M059J (cell line): ENCODE results near the gene FIGN. TPM values are rescaled to one million over a fixed set of nuclear protein-coding genes. Genes with fewer than 3 reads are reported as not detected.

Source experiments
- DNase-seq: peaks from one replicate; pipeline ENCODE4 v3.0.0-alpha.2; 2012; ENCODE audit warnings: low read depth
- total RNA-seq: library from RNA; depleted of rRNA; stranded (reverse); fragments of >200 nt; shearing (Covaris generic); gene quantifications from 2 replicates; pipeline ENCODE4 v1.2.3, GENCODE V29; 2014

FIGN gene
- total RNA-seq, 1 experiment from 2014 or later, result 3.4 TPM

DNA sequence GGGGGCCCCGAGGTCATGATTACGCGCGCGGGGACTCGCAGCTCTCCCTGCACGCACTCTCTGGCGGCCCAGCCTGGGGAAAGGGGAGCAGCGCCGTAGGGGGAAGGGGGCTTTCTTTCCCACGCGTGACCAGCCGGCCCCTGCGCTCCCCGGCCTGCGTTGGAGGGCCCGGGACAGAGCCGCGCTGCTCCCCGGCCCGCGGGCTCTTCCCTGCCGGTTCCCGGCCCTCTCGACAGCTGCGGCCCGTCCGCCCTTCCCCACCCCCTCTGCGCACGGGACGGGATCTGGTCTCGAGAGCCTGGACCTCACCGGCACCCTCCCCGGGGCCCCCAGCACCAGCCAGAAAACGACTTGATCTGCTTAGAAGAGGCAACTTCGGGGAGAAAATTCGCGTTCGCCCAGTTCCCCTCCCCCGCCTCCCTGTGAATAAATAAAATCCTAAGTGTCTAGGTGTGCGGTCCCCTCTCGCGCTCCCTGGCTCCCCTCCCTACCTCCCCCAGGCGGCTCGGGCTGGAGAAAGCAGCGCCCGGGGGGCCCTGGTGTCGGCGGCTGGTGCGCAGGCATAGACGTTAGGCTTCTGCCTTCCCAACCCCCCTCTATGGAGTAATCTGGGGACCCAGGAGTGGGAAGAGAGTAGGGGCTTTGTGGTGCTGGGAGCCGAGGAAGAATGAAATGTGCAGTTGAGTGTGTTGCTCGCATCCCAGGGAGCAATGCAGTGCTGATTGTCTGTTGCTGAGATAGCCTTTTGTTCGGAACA, 803 bp upstream of the FIGN start:
- peak; percentile 54 for DNase-seq

DNA sequence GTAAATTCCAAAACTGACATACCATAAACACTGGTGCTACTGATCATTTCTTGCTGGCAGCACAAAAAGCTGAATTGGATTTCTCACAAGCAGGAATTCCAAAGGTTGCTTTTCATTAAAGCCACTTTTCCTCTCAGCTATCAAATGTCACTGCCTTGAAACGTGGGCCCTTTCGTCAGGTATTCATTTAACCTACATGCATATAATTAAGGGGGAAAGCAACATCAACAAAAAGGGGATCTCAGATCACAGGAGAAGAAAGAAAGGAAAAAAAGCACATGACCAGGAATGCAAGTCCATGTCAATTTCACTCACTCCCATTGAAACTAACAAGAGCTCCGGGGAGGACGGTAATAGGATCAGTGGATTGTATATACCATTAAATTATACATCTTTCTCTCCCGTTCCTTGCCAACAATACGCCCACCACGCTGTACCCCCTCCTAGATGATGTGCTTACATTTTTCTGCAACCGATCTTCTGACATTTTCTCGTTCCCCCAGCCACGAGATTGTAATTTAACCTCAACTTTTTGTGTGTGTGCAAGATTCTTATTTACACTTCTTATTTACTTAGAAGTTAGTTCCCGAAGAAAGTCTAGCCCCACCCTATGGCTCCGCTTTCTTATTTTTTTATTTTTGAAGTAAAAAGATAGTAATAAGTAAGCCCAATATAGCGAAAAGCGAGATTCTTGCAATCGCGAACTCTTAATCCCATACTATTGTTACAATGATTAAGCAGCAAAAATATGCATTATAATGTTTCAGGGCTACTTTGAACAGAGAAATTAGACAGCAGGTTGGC, 725 bp downstream of the FIGN start:
- DNase-seq, result peak; percentile 38

DNA sequence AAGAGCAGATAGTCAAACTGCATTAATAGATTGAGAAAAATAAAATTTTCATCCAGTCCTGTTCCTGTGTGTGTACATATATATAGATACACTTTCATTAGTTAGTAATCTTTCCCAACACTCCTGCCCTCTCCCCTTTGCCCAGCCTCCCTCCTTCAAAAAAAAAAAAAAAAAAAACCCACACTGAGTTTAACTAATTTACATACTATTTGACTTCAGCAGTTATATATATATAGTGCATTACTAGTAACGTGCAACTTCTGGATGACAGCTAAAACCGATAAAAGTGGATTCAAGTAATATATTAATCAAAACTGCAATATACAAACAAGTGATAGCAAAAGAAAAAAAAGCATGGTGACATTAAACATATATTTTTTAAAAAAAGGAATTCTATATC, 1.4 kb downstream of the FIGN start:
- no peak for DNase-seq

GRCh38 chr2:163733956-163734355, 1.9 kb downstream of the FIGN start:
- DNase-seq, result no peak

GRCh38 chr2:163733301-163733938, 2.4 kb downstream of the FIGN start:
- DNase-seq, result peak; percentile 38

DNA sequence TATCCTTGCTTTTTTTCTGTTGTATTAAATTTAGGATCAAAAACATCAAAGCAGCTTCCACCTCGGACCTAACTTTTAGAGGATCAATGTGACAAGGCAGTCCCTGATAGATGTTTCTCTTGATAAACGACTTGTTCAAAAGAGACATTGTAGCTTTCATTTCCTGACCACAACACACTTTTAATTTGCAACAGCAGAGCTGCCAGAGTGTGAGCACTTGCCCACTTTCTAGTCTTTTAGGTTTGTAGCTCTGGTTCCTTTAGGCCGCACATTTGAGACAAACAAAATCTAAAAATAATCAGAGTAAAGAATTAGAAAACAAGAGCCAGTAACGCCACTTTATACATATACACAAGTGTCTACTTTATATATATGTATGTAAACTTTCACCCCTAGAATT, 3.1 kb downstream of the FIGN start:
- peak; percentile 53 for DNase-seq

DNA sequence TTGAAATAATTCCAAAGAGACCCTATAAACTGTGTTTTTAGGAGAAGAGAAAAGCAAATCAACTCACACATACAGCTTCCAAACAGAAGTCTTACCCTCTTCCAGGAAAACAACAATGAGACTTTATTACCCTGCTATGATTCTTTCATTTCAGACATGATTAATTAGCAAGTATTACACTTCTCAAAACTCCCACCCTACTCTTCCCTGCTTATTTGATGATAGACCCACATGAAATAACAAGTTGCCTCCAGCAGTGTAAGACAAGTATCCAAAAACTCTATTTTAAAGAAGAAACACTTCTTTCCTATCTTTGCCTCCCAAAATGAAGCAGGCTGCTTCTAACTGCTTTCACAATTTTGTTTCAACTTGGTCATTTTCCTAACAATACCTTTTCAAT, 4.1 kb downstream of the FIGN start:
- no peak for DNase-seq

DNA sequence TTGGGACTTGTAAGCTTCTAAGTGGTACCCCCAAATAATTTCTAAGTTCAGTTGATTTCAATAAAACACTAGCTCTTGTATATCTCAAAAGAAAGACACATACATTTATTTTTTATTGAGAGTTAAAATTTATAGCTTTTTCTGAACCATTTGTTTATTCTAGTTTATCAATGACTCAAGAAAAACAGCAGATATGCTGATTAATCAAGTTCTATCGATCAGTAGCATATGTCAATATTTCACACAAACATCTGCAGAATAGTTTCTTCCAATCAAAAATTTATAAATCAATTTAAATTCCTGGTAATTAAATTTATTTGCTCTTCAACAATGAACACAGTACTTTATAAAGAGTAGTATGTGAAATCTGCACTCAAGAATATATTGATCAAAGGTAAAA, 5.3 kb downstream of the FIGN start:
- no peak for DNase-seq

GRCh38 chr2:163729636-163730273, 6.1 kb downstream of the FIGN start:
- no peak for DNase-seq

DNA sequence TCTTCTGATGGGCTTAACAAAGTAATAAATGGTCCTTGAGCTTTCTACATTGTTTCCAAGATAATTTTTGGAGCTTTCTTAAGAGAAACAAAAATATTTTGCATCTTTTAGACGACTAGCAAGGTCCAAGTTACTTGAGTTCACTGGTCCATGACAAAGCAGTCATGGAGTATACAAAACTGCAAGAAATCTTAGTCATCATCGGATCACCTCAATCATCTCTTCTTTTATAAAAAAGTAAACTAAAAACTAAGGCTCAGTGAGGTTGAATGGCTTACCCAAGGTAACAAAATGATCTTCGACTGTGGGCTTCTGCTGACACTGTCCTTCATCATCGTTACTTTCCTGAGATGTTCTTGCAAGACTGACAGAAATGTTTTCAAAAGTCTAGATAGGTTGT, 11.9 kb downstream of the FIGN start:
- no peak for DNase-seq

DNA sequence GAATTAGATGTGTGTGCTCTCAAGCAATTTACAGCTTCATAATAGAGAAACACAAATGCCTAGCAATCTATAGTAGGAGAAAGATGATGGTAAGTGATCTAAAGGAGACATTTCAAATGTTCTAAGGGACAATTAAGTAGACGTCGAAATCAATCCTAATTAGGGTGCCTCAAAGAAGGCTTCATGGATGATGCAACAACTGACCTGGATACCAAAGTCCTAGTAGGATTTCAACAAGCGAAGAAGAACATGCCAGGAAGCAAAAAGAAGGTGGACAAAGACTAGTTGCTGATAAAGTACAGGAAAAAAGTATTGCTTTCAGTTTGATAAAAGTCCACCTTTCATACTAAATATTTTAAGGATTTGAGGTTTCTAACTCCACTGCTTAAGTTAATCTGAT, 12.5 kb downstream of the FIGN start:
- DNase-seq, result no peak

DNA sequence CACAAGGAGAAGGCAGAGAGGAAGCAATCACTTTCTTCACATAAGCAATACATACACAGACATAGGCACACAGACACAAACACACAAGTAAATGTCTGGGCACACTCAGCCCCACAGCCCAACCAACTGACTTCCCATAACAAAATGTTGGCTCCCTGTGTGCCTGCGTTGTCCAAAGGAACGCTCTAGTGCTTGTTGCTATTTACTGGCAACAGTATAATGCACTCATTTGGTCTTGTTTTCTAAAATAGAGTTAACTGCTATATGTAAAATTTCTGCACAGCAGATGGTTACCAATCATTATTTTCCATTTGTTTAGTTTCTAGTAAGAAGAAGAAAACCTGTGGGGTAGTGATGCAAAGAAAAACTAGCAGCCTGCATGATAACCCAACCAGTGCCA, 16.5 kb downstream of the FIGN start:
- no peak for DNase-seq

GRCh38 chr2:163717993-163718680, 17.7 kb downstream of the FIGN start:
- no peak for DNase-seq

DNA sequence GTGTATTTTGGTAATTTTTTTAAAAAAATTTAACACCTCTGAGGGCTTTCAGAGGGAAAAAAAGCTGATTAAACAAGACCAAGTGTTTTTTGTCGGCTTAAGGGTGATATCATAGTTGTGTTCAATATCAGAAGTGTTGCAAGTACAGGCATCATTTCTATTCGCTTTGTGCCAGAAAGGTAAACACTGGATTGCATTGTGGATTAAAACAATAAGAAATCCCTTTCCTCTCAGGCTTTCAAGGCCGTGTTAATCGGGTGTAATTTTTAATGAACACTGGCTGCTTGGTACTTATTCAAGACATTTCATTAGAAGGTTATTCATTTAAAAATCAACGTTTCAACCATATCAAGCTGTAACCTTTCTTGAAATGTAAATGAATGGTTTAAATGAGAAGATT, 18.3 kb downstream of the FIGN start:
- no peak for DNase-seq

- DNase-seq, result no peak
Observed at GRCh38 chr2:163716101-163716500, 19.7 kb downstream of the FIGN start.

GRCh38 chr2:163715668-163716067, 20.1 kb downstream of the FIGN start:
- no peak for DNase-seq

DNA sequence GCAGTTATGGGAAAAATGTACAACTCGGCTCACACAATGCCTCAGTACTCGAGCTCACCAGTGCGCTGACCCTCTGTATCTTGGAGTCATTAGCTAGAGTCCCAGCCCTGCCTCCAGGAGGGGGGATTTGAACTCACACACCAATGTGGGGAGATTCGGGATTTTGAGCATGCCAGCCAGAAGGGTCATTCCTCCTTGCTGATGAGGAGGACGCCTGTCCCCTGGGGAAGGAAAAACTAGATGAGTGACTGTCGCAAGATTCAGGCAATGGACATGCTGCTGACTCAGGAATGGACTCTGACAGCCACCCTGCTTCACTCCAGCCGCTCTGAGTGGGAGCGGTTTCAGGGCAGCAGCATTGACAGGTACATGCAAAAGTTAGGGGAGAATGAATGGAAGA, 20.6 kb downstream of the FIGN start:
- DNase-seq, result no peak

DNA sequence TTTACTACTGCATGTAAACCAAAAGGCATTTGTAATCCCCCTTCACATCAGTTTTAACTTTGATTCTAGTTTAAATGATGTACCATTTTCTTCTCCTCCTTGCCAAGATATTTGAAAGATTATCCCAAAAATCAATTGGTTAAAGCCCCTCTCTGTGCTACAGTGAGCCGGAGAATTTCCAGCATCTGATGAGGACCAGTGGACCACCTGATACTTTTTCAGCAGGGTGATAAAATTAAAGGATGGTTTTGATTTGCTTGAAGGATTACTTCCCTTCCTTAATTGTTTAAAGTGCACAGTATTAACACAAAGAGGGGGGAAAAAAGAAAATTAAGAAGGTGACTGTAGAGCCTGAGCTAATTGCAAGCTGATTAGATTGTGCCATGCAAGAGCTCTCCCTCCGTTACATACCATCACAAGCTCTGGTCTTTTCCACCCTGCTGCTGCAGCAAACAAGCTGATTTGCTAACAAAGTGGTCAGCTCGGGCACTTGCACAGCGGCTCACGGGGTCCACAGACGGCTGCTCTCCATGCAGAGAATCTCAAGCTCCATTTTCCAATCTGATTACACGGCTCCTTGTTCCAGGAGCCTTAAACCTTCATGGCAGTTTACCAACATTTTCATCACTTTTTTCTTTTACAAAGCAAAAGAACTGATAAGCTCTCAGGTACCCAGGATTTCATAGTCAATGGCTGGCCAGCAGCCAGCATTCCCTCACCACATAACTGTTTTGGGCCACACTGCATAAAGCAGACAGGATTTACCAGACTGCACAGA, 22.1 kb downstream of the FIGN start:
- DNase-seq, result no peak

- DNase-seq, result no peak
Observed at GRCh38 chr2:163711699-163712098, 24.1 kb downstream of the FIGN start.

DNA sequence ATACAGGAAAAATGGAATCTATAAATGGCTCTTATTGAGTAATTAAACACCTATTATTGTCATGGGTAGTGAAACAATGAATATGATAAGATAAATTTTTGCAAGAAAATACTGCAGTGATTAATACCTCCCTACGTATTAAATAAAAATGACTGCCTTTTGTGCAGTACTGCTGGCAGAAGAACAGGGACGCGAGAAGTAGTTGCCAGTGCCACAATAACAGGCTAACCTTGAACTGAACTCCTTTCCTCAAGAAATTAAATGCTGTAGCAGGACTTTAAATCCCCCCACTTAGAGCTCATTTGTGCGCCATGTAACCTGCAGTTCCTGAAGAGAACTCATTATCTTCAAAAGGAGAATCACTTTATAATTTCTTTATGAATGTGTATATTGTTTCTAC, 24.6 kb downstream of the FIGN start:
- DNase-seq, result no peak

DNA sequence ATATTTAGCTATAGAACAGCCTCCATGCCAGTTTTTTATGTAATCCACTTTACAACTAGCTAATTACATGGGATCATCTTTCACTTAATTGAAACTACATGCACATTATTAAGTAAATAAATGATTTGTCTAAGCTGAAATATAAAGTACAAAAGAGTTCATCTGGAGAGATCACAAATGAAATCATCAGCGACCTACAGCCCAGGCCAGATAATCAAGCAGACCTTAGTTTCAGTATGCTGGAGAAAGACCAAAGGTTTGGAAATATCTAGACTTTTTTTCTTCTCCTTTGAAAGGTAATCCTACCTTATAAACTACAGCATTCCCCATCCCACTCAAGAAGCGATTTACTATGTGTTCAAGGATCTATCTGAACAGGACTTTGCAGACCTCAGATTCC, 26.5 kb downstream of the FIGN start:
- DNase-seq, result no peak
